GM12891 (cell line): ENCODE data around the gene ADGRA3.

Experiments used
- POLR2A ChIP-seq: IDR thresholded peaks from 2 replicates; pipeline ENCODE4 v1.6.1; 2011; ENCODE audit warnings: low read depth, low read length, control low read depth
- POLR2AphosphoS5 ChIP-seq: IDR thresholded peaks from 2 replicates; pipeline ENCODE4 v1.6.1; 2011; ENCODE audit warnings: low read depth, low read length, control low read depth

DNA sequence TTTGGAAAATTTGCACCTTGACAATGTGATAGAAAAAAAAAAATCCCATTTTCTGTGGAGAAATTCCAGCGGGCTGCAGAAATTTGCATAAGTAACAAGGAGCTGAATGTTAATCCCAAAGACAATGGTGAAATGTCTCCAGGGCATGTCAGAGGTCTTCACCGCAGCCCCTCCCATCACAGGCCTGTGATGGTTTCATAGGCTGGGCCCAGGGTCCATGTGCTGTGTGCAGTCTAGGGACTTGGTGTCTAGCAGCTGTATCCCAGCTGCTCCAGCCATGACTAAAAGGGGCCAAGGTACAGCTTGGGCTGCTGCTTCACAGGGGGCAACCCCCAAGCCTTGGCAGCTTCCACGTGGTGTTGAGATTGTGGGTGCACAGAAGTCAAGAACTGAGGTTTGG lies 85.2 kb downstream of the ADGRA3 start:
- TF ChIP-seq POLR2A (no peak), POLR2AphosphoS5 (no peak)
